Epithelial cell of proximal tubule (primary cell): ENCODE measurements around the gene GNG12. TPM values are rescaled to one million over a fixed set of nuclear protein-coding genes. Genes with fewer than 3 reads are reported as not detected.

Source experiments
- DNase-seq: peaks from one replicate; pipeline ENCODE4 v3.0.0-alpha.2; 2011; ENCODE audit warnings: low read depth
- H3K4me3 ChIP-seq: 2 replicates; pipeline ENCODE4 v1.5.1; 2011; ENCODE audit warnings: low read depth, mild to moderate bottlenecking, low read length
- CTCF ChIP-seq: conservative IDR thresholded peaks from 2 replicates; pipeline ENCODE4 v1.5.1; 2012; ENCODE audit warnings: low read depth, mild to moderate bottlenecking, low read length
- total RNA-seq: library from RNA; depleted of rRNA; stranded (reverse); fragments of >200 nt; gene quantifications from 2 replicates; pipeline ENCODE4 v1.2.3, GENCODE V29; 2015

GNG12 gene
- total RNA-seq, 1 donor from 2014 or later: 67.1 TPM

- DNase-seq: no peak
- no peak overlapping the region for H3K4me3 ChIP-seq
- no peak for TF ChIP-seq CTCF
Measured at GRCh38 chr1:67723620-67724019, 109.6 kb downstream of the GNG12 start.

- no peak for TF ChIP-seq CTCF
- no peak for DNase-seq
- H3K4me3 ChIP-seq: no peak overlapping the region
Measured at GRCh38 chr1:67723126-67723525, 110.1 kb downstream of the GNG12 start.

DNA sequence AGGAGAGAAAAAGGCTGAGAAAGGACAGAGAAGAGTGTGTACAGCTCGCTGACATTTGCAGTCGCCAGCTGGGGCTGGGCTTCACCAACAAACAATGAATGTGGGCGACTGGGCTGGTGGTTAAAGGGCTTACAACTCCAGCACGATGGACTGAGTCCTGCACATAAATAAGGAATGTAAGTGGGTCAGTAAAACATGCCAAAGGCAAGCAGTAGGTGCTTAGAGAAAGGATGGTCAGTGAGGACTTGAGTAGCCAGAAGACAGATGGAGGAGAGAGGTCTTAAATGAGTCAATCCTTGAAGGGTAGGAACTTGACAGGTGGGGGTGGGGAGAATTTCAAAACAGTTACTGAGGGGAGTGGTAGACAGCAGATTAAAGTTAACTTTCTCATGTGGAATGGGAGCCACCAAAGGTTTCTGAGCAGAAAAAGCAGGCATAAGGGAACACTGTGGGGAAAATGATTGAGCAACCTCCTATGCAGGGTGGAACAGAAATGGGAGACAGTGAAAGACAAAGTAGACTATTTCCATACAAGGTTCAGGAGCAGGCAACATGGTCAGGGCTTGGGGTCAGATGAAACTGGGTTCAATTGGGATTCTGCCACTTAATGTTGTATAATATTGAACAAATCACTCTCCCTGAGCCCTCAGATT, 110.8 kb downstream of the GNG12 start:
- H3K4me3 ChIP-seq: no peak overlapping the region
- no peak for TF ChIP-seq CTCF
- no peak for DNase-seq

GRCh38 chr1:67721650-67722291, 111.5 kb downstream of the GNG12 start:
- DNase-seq: no peak
- no peak for TF ChIP-seq CTCF
- H3K4me3 ChIP-seq: no peak overlapping the region

DNA sequence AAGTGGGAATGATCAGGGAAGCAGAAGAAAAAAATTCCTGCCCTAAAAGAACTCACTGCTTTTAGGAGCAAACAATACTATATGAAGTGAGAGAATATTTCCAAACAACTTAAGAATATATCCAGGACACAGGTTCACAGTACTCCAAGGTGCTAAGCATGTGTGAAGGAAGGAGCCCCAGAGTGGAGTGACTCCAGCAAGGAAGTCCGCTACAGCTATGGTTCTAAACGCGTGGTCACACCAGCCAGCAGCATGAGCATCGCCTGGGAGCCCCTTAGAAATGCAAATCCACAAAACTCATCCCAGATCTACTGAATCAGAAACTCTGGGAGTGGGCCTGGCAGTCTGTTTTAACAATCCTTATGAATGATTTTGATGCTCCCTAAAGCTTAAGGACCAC, 112.2 kb downstream of the GNG12 start:
- no peak overlapping the region for H3K4me3 ChIP-seq
- DNase-seq: no peak
- TF ChIP-seq CTCF: no peak

DNA sequence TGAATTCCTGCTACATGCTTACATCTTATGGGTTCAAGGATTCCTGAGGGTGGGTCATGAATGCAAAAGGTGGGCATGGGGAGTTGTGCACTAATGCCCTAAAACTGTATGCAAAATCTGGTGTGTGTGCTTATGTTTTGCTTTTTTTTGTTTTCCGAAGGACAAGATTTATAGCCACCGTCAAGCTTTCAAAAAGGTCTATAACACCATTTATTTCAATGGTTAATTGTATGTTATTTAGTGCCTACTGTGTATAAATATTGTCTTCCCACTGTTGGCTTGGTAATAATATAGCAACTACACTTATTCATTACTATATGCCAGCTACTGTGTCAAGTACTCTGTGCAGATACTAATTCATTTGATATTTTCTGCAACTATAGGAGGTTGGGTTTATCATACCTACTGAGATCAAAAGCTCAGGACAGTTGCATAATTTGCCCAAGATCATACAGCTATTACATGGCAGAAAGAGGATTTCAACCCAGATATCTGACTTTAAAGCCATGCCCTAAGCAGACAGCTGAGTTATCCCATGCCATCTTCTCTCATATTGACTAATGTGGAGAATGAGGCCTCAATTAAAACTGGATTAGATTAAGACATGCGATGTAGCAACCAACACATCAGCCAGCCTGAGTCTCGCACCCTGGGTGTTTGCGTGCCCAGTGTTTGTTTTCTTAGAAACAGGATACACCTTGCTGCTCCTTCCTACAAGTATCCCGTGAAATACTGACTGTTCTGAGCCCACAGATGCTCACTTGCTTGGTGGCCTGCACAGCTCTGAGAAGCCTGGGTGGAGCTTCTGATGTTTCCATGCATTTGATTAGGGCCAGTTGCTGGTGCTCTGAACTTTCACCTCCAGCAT, 113.7 kb downstream of the GNG12 start:
- TF ChIP-seq CTCF: no peak
- DNase-seq: no peak
- H3K4me3 ChIP-seq: no peak overlapping the region
